ENCODE measurements around the gene EPS15.
A peak's percentile ranks its signal among the peaks of the same experiment; 100 is the strongest.

Gene EPS15

DNA sequence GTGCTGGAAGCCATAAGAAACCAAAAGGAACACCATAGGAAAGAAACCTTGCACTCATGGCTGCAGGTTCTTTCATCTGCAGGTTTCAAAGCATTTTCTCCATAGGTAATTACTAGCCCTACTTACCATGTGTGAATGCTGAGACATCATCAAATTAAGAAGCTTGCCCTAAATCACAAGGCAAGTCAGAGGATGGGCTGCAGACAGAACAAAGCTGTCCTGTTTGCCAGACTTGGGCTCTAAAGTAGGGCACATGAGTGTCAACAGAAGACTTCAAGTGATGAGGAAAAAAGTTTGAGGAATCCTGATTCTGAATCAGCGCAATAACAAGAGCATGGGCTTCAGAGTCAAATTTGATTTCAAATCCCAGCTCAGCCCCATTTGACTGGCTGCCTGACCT lies 5.8 kb upstream of the EPS15 start:
- TF ChIP-seq, protein P1, sequence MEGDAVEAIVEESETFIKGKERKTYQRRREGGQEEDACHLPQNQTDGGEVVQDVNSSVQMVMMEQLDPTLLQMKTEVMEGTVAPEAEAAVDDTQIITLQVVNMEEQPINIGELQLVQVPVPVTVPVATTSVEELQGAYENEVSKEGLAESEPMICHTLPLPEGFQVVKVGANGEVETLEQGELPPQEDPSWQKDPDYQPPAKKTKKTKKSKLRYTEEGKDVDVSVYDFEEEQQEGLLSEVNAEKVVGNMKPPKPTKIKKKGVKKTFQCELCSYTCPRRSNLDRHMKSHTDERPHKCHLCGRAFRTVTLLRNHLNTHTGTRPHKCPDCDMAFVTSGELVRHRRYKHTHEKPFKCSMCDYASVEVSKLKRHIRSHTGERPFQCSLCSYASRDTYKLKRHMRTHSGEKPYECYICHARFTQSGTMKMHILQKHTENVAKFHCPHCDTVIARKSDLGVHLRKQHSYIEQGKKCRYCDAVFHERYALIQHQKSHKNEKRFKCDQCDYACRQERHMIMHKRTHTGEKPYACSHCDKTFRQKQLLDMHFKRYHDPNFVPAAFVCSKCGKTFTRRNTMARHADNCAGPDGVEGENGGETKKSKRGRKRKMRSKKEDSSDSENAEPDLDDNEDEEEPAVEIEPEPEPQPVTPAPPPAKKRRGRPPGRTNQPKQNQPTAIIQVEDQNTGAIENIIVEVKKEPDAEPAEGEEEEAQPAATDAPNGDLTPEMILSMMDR (conservative IDR thresholded peaks at IDR 0.05; ENCODE audit: low read length), result no peak
- TF ChIP-seq EZH2phosphoT487 (IDR thresholded peaks at IDR 0.05; ENCODE audit: borderline replicate concordance), result no peak
- H2AFZ ChIP-seq (ENCODE audit: low read length), result no peak overlapping the region; the same call in 1 of the 2 replicates

DNA sequence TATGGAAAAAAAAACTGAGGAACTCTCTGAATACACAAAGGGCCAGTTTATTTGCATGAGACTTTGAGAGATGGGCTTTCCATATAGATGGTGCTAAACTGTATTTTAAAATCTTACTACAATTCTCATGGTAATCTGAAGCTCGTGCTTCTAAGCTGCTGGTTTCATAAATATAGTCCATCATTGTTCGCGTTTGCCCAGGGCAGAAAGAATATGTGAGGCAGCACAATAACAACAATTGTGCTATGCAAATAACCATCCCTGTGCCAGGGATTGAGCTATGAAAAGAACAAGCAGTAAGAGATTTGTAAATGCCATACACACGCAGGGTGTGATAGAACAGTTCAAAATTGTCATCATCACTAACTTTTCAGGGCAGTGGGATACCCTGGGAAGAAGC lies 4.9 kb upstream of the EPS15 start:
- no peaks in the 10 kb centered on the region for H3K9me3 ChIP-seq (ENCODE audit: insufficient read depth, low read depth, low read length)
- H2AFZ ChIP-seq (ENCODE audit: low read length), result no peak overlapping the region
- no peak overlapping the region for H3K9ac ChIP-seq (ENCODE audit: low read depth, low read length, poor library complexity, severe bottlenecking)
- TF ChIP-seq, protein P1 (conservative IDR thresholded peaks at IDR 0.05; ENCODE audit: low read length), result no peak
- TF ChIP-seq EZH2phosphoT487 (IDR thresholded peaks at IDR 0.05; ENCODE audit: borderline replicate concordance), result no peak
- no peak overlapping the region for H3K4me3 ChIP-seq (ENCODE audit: low read length, poor library complexity, severe bottlenecking)
- H3K79me2 ChIP-seq (ENCODE audit: insufficient read depth, low read length), result no peaks in the 10 kb centered on the region
- H3K27me3 ChIP-seq (ENCODE audit: insufficient read depth, low read length, poor library complexity, severe bottlenecking), result no peaks in the 10 kb centered on the region
- peaks cover 19% of the 10 kb centered on the region for H3K4me1 ChIP-seq (ENCODE audit: insufficient read depth, low read length, poor library complexity, severe bottlenecking)
- no peaks in the 10 kb centered on the region for H3K9me2 ChIP-seq (replicated peaks; ENCODE audit: low read depth, low read length)
- H3K36me3 ChIP-seq (ENCODE audit: insufficient read depth, low read length), result no peaks in the 10 kb centered on the region
- no peaks in the 10 kb centered on the region for H4K20me1 ChIP-seq (ENCODE audit: insufficient read depth, low read length, poor library complexity, severe bottlenecking)
- H3F3A ChIP-seq (ENCODE audit: low read depth), result peaks cover 16% of the 10 kb centered on the region
- H3K4me2 ChIP-seq (ENCODE audit: low read depth, low read length, poor library complexity, severe bottlenecking), result no peak overlapping the region

More for the DNA sequence above, 5.8 kb upstream of the EPS15 start:
- peaks cover 15% of the 10 kb centered on the region for H3K4me1 ChIP-seq (ENCODE audit: insufficient read depth, low read length, poor library complexity, severe bottlenecking)
- no peak overlapping the region for H3K9ac ChIP-seq (ENCODE audit: low read depth, low read length, poor library complexity, severe bottlenecking)
- peaks cover 11% of the 10 kb centered on the region for H3F3A ChIP-seq (ENCODE audit: low read depth)
- H3K4me2 ChIP-seq (ENCODE audit: low read depth, low read length, poor library complexity, severe bottlenecking), result no peak overlapping the region
- H4K20me1 ChIP-seq (ENCODE audit: insufficient read depth, low read length, poor library complexity, severe bottlenecking), result no peaks in the 10 kb centered on the region
- H3K4me3 ChIP-seq (ENCODE audit: low read length, poor library complexity, severe bottlenecking), result no peak overlapping the region
- no peaks in the 10 kb centered on the region for H3K36me3 ChIP-seq (ENCODE audit: insufficient read depth, low read length)
- H3K79me2 ChIP-seq (ENCODE audit: insufficient read depth, low read length), result no peaks in the 10 kb centered on the region
- no peaks in the 10 kb centered on the region for H3K9me2 ChIP-seq (replicated peaks; ENCODE audit: low read depth, low read length)
- H3K27me3 ChIP-seq (ENCODE audit: insufficient read depth, low read length, poor library complexity, severe bottlenecking), result no peaks in the 10 kb centered on the region
- no peaks in the 10 kb centered on the region for H3K9me3 ChIP-seq (ENCODE audit: insufficient read depth, low read depth, low read length)

DNA sequence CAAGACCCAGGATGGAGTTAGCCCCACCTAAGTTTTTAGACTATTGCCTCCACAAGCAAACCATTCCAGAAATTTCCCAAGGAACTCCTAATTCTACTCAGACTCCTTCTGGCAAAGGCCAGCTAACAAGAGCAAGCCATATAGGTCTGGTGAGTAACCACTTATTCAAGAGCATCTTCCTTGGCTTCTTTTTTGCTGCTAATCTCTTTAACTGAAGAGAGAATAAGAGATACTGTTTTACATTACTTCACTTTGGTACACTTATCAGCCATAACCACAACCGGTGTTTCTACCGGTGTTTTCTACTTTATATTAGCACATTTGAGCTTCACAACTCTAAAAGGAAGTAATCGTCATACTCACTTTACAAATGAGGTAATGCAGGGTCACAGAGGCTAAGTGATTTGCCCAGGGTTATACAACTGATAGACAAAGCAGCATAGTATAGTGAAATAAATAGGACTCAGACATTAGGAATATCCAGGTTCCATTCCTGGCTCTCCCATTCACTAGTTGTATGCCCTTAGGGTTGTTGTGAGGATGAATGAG lies 1.7 kb upstream of the EPS15 start:
- no peak for TF ChIP-seq EZH2phosphoT487 (IDR thresholded peaks at IDR 0.05; ENCODE audit: borderline replicate concordance)
- TF ChIP-seq, protein P1 (conservative IDR thresholded peaks at IDR 0.05; ENCODE audit: low read length), result no peak
- peaks cover 40% of the 10 kb centered on the region for H3K4me1 ChIP-seq (ENCODE audit: insufficient read depth, low read length, poor library complexity, severe bottlenecking)
- peak overlapping the region; percentile 40 for H2AFZ ChIP-seq (ENCODE audit: low read length)
- peak overlapping the region; percentile 16 for H3K9ac ChIP-seq (ENCODE audit: low read depth, low read length, poor library complexity, severe bottlenecking)
- peak overlapping the region; percentile 53 for H3K4me3 ChIP-seq (ENCODE audit: low read length, poor library complexity, severe bottlenecking)
- no peaks in the 10 kb centered on the region for H3K36me3 ChIP-seq (ENCODE audit: insufficient read depth, low read length)
- H3K27me3 ChIP-seq (ENCODE audit: insufficient read depth, low read length, poor library complexity, severe bottlenecking), result no peaks in the 10 kb centered on the region
- peaks cover 16% of the 10 kb centered on the region for H3F3A ChIP-seq (ENCODE audit: low read depth)
- peaks cover 23% of the 10 kb centered on the region for H4K20me1 ChIP-seq (ENCODE audit: insufficient read depth, low read length, poor library complexity, severe bottlenecking)
- H3K9me3 ChIP-seq (ENCODE audit: insufficient read depth, low read depth, low read length), result no peaks in the 10 kb centered on the region
- H3K4me2 ChIP-seq (ENCODE audit: low read depth, low read length, poor library complexity, severe bottlenecking), result peak overlapping the region; percentile 63
- no peaks in the 10 kb centered on the region for H3K9me2 ChIP-seq (replicated peaks; ENCODE audit: low read depth, low read length)
- peaks cover 30% of the 10 kb centered on the region for H3K79me2 ChIP-seq (ENCODE audit: insufficient read depth, low read length)

All from Loucy (cell line).